Ramos (cell line): Measurements from ENCODE around the gene KLHL15.
"Not testable (repeated sequence)": the region's sequence is repeated elsewhere in the genome, so short reads cannot be mapped to it uniquely, and the experiment has no call there.

ENCODE experiments used
- in situ Hi-C: fragments of 300-500 bp; cut with MboI; formaldehyde crosslinking; loops from one replicate; pipeline ENCODE4 v1.14.3; 2022; ENCODE audit warnings: low sequenced_read_pairs; ENCODE audit not compliant: unreplicated experiment

Gene KLHL15

DNA sequence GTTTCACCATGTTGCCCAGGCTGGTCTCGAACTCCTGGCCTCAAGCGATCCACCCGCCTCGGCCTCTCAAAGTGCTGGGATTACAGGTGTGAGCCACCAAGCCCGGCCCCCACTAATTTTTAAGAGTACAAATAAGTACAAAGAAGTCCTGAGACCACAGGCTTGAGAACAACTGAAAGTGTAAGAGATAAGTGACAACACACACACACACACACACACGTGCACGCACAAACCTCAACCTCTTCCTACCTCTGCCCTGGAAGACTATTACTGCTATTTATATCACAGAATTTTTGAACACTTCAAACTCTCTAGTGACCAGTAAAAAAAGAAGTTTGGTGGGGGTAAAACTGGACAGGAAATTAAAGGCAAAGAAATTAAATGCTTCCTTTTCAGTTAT, 7.5 kb downstream of the KLHL15 start:
- in situ Hi-C loops, result no loop called here

DNA sequence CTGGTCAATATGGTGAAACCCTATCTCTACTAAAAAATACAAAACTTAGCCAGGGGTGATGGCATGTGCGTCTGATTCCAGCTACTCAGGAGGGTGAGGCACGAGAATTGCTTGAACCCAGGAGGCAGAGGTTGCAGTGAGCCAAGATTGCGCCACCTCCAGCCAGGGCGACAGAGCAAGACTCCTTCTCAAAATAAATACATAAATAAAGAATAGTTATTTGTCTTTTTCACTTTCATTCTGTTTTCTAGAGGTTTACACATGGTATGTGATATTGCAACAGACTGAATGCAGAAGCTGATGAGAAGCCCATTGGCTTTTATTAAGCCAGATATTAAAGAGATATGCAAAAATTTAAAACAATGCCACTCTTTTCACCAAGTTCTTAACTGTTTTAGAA, 8.2 kb downstream of the KLHL15 start:
- in situ Hi-C loops, result no loop called here

DNA sequence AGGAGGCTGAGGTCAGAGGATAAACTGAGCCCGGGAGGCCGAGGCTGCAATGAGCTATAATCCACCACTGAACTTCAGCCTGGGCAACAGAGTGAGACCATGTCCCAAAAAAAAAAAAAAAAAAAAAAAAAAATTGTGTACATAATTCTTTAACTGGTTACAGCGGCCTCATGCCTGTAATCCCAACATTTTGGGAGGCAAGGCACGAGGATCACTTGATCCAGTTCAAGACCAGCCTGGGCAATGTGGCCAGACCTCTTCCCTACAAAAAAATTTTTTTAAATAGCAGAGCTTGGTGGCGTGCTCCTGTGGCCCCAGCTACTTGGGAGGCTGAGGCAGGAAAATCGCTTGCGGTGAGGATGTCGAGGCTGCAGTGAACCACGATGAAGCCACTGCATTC, 9.3 kb downstream of the KLHL15 start:
- in situ Hi-C loops, result no loop called here

DNA sequence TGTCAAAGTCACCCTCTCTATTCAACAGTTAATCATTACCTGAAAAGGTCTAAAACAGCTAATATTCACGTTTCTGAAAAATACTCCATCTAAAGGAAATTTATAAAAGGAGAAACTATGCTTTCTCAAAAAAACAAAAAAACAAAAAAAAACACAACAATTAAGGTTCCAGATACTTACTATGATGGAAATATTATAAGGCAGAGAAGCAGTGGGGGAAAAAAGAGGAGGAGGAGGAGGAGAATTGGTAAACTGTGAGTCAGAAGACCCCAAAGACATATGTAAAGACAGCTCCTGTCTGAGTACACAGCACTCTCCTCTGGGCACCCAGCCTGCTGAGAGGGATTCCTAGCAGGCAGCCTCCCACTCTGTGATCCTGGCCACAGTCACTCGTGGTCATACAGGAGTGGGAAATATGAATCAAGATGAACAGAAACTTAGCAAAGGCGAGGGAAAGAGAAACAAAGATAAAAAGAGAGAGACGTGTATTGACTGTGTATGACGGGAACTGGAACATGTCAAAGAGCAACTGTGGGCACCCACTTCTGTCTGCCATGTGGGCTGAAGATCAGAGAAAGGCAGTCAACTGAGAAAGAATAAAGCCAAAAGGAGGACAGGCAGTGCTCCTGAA, 12.5 kb downstream of the KLHL15 start:
- in situ Hi-C loops, result no loop called here

DNA sequence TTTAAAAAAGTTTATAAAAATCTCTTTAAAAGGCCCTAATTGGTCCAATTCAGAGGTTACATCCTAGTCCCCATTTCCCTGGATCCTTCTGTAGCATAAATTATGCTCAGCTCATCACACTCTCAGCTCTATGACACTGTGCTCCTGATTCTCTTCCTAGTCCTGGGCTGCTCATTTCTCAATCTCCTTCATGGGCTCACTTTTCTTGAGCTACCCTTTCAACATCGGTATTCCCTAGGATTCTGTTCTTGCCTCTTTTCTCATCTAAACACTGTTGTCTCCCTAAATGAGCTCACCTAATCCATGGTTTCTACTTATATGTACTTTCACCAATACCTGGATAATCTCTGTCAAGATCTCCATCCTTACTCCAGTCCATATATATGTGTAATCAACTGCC, 14.7 kb downstream of the KLHL15 start:
- in situ Hi-C loops, result no loop called here

DNA sequence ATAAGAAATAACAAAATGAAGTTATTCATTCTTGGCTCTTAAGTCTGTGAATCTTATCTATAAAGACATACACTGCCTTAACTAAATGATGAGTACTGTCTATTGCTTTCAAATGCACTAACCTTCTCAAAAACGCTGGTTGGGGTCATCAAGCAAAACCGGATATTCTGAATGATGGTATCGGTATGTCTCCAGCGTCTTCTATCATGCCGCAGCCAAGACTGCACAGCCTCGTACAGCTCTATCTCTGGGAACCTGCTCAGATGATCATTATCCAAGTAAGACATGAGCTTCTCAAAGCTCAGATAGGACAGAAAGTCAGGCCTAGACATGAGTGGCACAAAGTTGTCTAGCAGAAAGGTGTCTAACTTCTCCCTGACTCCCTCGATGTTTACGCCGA, 21.1 kb downstream of the KLHL15 start:
- in situ Hi-C loops, result no loop called here

DNA sequence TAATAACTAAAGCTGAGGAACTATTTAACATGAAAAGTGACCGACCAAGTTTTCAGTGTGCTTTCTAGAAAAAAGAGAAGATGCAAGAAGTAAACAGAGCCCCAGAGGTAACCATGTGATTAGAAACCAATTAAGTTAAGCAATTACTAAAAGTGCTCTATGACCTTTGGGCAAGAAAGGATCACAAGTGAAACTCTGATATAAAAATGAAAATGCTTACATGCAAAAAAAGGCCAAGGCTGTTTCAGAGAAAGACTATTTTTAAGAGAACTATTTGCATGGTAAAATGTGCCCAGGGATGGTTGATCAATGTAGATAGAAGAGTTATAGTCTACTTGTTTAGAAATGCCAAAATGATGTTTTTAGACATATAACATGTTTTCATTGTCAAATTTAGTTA, 22.0 kb downstream of the KLHL15 start:
- in situ Hi-C loops, result no loop called here

DNA sequence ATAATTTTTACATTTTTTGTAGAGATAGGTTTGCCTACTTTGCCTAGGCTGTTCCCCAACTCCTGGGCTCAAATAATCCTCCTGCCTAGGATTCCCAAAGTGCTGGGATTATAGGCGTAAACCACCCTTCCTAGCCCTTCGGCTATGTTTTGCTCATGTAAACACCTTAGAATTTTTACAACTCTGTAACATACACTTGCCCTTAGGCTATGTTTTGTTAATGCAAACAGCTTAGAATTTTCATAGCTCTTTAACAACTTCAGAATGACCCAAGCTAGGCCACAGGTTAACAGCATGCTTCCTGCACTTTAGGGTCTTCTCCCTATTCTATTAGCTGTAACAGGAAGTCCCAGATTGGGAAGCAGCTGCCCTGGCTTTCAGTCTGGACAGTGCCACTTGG, 24.2 kb downstream of the KLHL15 start:
- in situ Hi-C loops, result no loop called here

DNA sequence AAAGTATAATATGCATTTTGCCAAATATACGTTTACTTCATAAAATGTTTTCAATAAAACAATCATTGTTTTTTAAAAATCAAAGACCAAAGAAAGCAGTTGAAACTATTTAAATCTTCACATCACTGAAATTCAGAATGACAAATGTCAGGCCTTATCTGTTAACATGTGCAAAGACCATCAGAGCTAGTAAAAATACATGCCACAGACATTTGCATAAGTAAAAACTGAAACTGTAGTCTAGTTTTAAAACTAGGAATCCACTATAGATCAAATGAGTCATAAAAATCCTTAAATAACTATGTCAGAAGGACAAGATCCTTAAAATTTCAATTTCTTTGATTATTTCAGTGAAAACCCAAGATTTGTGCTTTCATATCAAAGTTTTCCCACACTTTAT, 24.8 kb downstream of the KLHL15 start:
- in situ Hi-C loops, result no loop called here

DNA sequence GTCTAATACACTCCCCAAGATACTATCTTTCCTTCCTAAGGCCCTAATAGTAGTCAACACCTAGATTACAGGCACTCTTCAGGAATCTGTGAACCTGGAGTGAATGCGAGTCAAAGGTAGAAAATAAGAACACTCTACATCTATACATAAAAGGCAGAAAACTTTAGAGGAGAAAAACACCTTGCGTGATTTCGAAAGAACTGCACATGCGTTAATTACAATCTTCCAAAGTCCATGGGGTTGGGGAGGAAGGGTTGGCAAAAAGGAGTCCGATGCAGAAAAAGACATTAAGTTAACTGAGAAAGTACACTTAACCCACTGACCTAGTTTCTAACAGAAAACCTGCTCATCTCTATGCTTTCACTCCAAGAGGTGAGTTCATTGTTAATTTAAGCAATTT, 27.3 kb downstream of the KLHL15 start:
- in situ Hi-C loops, result no loop called here

DNA sequence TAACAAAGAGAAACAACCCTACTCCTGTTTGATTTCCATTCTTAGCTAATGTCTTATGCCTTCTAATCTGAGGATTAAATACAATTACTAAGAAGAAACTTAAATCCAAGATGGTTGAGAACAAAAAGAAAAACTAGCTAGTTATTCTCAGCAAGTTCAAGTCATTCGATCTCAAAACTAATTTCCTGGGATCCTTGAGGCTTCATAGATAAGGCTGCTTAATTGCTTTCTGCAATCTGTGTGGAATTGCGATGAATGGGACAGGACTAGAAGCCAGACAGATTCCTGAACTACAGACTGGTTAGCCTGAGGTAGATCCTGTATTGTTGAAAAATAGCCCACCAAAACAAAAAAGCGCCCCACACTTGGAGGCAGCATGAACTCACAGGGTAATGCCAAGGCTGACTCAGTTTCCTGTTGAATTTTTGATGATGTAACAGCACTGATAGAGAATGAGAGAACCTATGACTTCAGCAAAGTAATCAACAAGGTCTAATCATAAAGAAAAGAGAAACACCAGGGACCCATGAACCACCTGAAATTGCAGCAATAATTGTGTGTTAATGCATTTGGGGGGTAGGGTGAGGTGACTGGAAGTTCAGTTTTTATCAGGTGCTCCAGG, 33.9 kb downstream of the KLHL15 start:
- in situ Hi-C loops, result no loop called here

DNA sequence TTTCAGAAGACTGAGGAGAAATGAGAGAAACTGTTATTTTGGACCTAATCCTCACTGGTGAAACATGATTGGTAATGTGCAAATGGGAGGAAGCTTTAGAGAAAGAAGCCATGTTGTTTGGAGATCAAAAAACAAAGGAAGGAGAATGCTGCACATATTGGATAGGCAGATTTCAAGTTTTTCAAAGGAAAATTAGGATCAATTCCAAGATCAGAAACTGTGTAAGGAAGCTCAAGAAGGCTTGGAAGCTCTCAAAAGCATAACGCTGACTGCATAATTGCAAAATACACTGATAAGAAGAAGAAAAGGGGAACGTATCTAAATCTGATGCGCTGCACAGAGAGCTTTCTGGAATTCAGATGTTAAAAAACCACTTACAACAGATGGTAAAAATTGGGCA, 34.6 kb downstream of the KLHL15 start:
- in situ Hi-C loops, result no loop called here

DNA sequence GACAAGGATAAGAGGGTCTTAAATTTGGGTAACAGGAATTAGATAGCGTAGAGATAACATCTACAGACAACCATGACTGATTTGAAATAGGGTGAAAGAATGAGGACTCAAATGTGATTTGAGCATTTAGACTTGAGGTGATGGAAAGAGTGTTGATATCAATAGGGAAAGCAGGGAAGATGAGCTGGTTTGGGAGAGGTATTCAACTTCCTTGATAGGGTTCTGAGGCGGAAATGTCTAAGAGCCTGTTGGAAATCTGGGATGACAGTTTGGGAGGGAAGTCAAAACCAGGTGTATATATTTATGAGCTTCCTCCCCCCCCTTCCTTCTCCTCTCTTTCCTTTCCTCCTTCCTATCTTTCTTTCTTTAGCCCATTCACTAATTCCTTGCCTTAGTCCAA, 36.5 kb downstream of the KLHL15 start:
- in situ Hi-C loops, result no loop called here

DNA sequence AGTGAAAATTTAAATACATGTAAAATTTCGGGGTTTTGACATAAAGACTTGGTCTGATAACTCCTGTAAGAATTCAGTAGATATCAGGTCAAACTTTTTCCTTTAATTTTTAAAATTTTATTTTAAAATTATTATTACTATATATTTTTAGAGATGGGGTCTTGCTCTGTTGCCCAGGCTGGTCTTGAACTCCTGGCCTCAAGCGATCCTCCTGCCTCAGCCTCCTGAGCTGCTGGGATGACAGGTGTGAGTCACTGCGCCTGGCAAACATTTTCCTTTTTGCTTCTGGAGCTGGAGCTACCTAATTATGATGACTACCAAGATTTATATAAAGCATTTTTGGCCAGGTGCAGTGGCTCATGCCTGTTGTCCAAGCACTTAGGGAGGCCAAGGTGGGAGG, 37.3 kb downstream of the KLHL15 start:
- in situ Hi-C loops, result no loop called here

DNA sequence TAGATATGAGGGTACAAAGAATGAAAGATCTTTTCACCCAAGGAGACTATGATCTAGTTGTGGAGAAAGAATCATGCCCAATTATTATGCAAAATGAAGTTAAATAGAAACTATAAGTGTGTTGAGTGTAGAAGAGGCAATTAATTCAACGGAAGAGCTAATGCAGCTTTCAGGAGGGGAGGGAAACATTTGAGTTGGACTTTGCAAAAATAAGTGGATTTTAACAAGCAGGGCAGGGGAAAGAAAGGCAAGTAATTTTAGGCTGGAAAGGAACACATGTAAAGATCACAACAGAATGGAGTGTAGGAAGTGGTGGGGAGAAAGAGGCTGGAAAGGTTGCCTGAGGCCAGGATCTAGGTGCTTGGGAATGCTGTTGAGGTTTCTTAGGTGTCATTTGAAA, 44.1 kb downstream of the KLHL15 start:
- in situ Hi-C loops, result no loop called here

DNA sequence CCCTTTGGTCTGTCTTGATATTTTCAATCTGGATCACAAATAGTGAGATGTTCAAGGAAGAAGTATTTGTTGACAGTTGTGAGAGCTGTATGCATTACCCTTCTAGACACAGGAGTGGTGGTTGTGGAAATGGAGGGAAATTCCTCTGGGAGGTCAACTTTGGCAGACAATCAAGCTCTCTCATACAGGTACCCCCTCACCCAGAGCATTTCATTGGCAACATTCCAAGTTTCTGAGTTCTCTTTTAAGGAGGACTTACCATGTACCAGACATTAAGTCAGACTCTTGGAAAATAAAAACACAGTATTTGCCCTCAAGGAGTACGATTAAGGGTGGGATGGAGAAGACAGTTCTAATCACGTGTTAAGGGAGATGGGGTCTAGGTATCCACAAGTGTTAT, 45.3 kb downstream of the KLHL15 start:
- in situ Hi-C loops, result no loop called here

DNA sequence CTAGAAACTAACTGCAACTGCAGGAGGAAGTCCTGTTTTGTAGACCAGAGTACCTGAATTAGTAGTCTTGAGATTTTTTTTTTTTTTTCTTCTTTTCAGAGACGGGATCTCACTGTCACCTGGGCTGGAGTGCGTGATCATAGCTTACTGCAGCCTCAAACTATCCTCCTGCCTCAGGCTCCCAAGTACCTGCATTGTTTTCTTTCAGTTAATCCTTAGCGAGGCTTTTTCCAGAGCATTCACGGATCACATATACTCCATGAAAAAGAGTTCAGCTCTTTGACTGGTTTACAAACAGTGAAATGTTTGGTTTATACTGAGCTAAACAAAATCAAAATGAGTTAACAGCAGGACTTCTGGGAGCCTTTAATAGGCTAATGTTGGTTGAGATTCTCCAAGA, 45.8 kb downstream of the KLHL15 start:
- in situ Hi-C loops, result no loop called here

DNA sequence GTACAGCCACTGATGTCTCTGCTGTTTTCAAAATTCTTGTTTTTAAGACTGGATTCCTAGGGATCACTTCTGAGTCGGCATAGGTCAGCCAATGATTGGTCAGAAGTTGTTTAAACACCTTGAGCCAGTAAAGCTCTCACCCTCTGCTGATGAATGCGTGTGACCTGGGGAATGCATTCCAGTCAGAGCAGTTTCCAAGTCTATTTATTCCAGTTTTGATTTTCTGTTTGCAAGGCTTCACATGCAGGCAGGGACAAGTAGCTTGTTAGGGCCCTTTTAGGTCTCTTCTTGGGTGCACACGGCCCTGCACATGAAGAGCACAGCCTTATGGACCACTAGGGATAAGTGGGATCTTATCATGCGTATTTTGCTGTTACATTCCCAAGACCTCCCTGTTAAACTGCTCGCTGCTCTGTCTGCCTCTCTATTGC, 47.0 kb downstream of the KLHL15 start:
- in situ Hi-C loops, result no loop called here

DNA sequence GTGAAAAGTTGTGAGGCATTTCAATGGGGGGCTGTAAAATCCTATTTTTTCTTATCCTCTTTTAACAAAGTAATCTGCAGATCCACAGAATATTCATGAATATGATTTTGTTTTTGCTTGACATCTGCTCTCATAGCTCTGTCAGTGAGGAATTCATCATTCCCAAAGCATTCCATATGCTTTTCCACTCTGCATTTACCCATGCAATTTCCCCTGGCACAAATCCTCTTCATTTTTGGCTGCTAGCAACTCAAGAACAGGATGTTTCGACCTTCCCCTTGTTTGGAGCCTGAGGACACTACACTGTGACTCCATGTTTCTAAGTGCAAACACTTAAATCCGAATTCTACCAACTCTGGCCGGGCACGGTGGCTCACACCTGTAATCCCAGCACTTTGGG, 48.5 kb downstream of the KLHL15 start:
- in situ Hi-C loops, result no loop called here

DNA sequence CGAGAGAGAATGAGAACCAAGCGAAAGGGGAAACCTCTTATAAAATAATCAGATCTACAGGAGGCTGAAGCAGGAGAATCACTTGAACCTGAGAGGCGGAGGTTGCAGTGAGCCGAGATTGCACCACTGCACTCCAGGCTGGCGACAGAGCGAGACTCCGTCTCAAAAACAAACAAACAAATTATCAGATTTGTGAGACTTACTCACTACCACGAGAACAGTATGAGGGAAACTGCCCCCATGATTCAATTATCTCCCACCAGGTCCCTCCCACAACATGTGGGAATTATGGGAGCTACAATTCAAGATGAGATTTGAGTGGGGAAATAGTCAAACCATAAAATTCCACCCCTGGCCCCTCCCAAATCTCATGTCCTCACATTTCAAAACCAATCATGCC, 61.4 kb downstream of the KLHL15 start:
- in situ Hi-C loops, result not testable (repeated sequence)

DNA sequence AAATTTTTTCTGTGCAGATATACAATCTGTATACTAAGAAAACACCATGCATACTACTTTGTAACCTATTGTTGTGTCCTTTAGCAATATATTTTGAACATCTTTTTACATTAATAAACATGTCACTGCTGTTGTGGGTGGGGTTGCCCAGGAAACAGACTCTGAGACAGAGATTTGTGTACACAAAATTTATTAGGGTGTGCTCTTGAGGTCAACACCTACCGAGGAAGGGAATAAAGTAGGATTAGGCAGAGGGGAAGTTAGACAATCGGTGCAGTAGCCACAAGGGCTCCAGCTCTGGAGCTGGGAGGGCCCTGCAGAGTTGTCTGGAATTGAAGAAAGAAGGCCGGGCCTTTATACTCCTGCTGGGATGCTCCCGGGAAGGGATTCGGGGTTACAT, 62.8 kb downstream of the KLHL15 start:
- in situ Hi-C loops, result no loop called here

DNA sequence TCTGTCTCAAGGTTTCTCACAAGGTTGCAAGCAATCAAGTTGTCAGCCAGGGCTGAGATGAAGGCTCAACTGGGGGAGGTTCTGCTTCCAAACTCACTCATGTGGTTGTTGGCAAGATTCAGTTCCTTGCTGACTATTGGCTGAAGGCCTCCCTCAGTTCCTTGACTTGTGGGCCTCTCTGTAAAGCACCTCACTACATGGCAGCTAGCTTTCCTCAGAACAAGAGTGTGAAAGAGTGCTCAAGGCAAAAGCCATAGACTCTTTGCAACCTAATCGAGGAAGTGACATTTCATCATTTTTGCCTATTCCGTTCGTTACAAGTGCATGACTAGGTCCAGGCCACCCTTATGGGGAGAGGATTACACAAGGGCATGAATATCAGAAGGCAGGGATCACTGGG, 67.2 kb downstream of the KLHL15 start:
- in situ Hi-C loops, result no loop called here
